Activated CD8-positive, alpha-beta T cell treated with anti-CD3 and anti-CD28 coated beads, Interleukin-2, amount 10 ng/mL, durations not matched to agents 7 days and 5 days (primary cell): ENCODE measurements around the gene BEST1. TPM values are rescaled to one million over a fixed set of nuclear protein-coding genes. Genes with fewer than 3 reads are reported as not detected.

Experiments used
- ATAC-seq: fragments of 150-1000 bp; cut with Tn5 transposase; one replicate; pipeline ENCODE4 v1.10.0; 2021; ENCODE audit warnings: moderate library complexity
- CTCF ChIA-PET: fragments of 350-600 bp; sonication (Branson Sonifier 250); formaldehyde crosslinking; loops from one replicate; lab custom pipeline; 2021; ENCODE audit warnings: antibody characterized with exemption; lab: Charles Lee
- POLR2A ChIA-PET: fragments of 350-600 bp; sonication (Branson Sonifier 250); formaldehyde crosslinking; loops from one replicate; lab custom pipeline; 2021; ENCODE audit warnings: antibody characterized with exemption; lab: Charles Lee
- DNase-seq: peaks from one replicate; pipeline ENCODE4 v3.0.0-alpha.2; 2020
- H3K27ac Mint-ChIP-seq: one replicate; pipeline ENCODE4 v1.8.0; 2021; ENCODE audit warnings: mild to moderate bottlenecking, mixed read lengths
- H3K27me3 Mint-ChIP-seq: one replicate; pipeline ENCODE4 v1.8.0; 2021; ENCODE audit warnings: low read depth, mixed read lengths
- H3K36me3 Mint-ChIP-seq: one replicate; pipeline ENCODE4 v1.8.0; 2021; ENCODE audit warnings: low read depth, mixed read lengths
- H3K4me1 Mint-ChIP-seq: one replicate; pipeline ENCODE4 v1.8.0; 2021; ENCODE audit warnings: low read depth, mixed read lengths
- H3K4me3 Mint-ChIP-seq: one replicate; pipeline ENCODE4 v1.8.0; 2021; ENCODE audit warnings: mild to moderate bottlenecking, mixed read lengths
- H3K9me3 Mint-ChIP-seq: one replicate; pipeline ENCODE4 v1.8.0; 2022; ENCODE audit warnings: mixed read lengths; ENCODE audit not compliant: insufficient read depth
- total RNA-seq, 2 experiments: library from RNA; stranded (reverse); gene quantifications; one replicate each; pipeline ENCODE4 v1.2.3, GENCODE V29; 2021

The BEST1 gene
- total RNA-seq = not detected

DNA sequence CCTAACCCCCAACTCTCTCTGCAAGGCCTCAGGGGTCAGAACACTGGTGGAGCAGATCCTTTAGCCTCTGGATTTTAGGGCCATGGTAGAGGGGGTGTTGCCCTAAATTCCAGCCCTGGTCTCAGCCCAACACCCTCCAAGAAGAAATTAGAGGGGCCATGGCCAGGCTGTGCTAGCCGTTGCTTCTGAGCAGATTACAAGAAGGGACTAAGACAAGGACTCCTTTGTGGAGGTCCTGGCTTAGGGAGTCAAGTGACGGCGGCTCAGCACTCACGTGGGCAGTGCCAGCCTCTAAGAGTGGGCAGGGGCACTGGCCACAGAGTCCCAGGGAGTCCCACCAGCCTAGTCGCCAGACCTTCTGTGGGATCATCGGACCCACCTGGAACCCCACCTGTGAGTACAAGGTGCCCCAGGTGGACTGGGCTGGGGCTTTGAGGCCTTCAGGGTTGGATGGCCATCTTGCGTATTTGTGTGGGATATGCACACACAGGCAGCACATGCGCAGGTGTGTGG is at the start of gene BEST1:
BEST1 (plus strand) TSS at position 317 of the 513 bp plus-strand sequence. CDS start 1,456 bp downstream, outside the sequence.
- H3K27me3 Mint-ChIP-seq = peaks cover 11% of the 10 kb centered on the region
- no peak within 1 kb of the TSS for H3K27ac Mint-ChIP-seq
- ChIA-PET POLR2A (no interaction called here), CTCF (interaction anchor here (0.7 to 10.0 kb wide), 9 partner anchors 11 to 158 kb away, joined by 3 to 139 read pairs (median 6); no protein-coding TSS in a partner anchor)
- H3K4me1 Mint-ChIP-seq = peaks cover 1% of the 10 kb centered on the region
- H3K9me3 Mint-ChIP-seq = no peaks in the 10 kb centered on the region
- DNase-seq (no peak), ATAC-seq (no peak)
- no peaks in the 10 kb centered on the region for H3K36me3 Mint-ChIP-seq
- no peak within 1 kb of the TSS for H3K4me3 Mint-ChIP-seq

DNA sequence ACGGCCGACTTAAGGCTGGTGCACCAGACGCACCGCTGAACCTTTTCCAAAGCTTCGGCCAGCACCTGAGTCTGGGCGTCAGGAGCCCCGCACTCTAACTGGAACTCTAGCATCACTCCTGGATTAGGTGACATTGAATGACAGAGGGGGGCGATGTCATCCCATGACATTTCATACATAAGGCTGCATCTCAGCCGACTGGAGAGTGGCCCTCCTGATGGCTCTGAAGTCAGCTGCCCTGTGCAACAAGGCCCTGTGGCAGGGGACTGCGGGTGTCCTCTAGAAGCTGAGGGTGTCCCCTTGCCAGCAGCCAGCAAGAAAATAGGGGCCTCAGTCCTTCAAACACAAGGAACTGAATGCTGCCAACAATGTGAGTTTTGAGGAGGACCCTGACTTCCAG is 48.8 kb upstream of the BEST1 start:
- Mint-ChIP-seq H3K9me3 (no peaks in the 10 kb centered on the region), H3K27ac (no peak overlapping the region)

GRCh38 chr11:61902313-61902712 is 47.8 kb upstream of the BEST1 start:
- no peak overlapping the region for H3K4me3 Mint-ChIP-seq
- H3K4me1 Mint-ChIP-seq = peaks cover 7% of the 10 kb centered on the region
- POLR2A ChIA-PET = no interaction called here
- no peak overlapping the region for H3K27ac Mint-ChIP-seq
- CTCF ChIA-PET = interaction anchor here (1.2 to 11.5 kb wide), 4 partner anchors 47 to 207 kb away, joined by 4 to 337 read pairs (median 166); partner anchors contain the start of gene BEST1
- no peaks in the 10 kb centered on the region for H3K9me3 Mint-ChIP-seq
- ATAC-seq (no peak), DNase-seq (no peak)
- H3K27me3 Mint-ChIP-seq = peaks cover 4% of the 10 kb centered on the region
- no peaks in the 10 kb centered on the region for H3K36me3 Mint-ChIP-seq

More for the DNA sequence above, 48.8 kb upstream of the BEST1 start:
- Mint-ChIP-seq H3K27me3 (peaks cover 4% of the 10 kb centered on the region), H3K36me3 (no peaks in the 10 kb centered on the region), H3K4me3 (no peak overlapping the region), H3K4me1 (peaks cover 7% of the 10 kb centered on the region)
- ATAC-seq (no peak), DNase-seq (no peak)
- ChIA-PET CTCF (interaction anchor here (1.0 to 11.5 kb wide), 5 partner anchors 48 to 208 kb away, joined by 3 to 337 read pairs (median 139); partner anchors contain the start of gene BEST1), POLR2A (interaction anchor here (0.5 to 0.6 kb wide), 2 partner anchors 38 to 205 kb away, joined by 3 to 6 read pairs; no protein-coding TSS in a partner anchor)

DNA sequence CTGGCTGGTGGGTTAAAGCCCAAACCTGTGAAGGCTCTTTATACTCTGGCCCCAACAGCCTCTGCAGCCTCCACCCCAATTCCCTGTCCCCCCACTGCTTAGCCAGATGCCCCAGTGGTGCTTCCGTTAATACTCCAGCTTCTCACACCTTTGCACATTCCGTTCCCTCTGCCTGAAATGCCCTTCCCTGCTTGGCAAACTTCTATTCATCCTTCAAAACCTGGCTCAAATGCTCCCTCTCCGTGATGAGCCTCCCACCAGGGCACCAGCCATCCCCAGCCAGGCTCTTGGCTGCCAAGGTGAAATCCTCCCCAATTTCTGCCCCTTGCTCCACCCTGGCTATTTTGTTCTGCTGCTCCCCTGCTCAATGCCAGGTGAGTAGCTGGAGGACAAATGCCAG is 46.3 kb upstream of the BEST1 start:
- ATAC-seq (no peak), DNase-seq (no peak)
- Mint-ChIP-seq H3K36me3 (no peaks in the 10 kb centered on the region), H3K4me1 (peaks cover 6% of the 10 kb centered on the region), H3K27me3 (peaks cover 4% of the 10 kb centered on the region), H3K27ac (no peak overlapping the region), H3K4me3 (no peak overlapping the region), H3K9me3 (no peaks in the 10 kb centered on the region)
- ChIA-PET POLR2A (no interaction called here), CTCF (interaction anchor here (1.0 to 11.5 kb wide), 2 partner anchors 182 to 204 kb away, joined by 5 to 337 read pairs; no protein-coding TSS in a partner anchor)

DNA sequence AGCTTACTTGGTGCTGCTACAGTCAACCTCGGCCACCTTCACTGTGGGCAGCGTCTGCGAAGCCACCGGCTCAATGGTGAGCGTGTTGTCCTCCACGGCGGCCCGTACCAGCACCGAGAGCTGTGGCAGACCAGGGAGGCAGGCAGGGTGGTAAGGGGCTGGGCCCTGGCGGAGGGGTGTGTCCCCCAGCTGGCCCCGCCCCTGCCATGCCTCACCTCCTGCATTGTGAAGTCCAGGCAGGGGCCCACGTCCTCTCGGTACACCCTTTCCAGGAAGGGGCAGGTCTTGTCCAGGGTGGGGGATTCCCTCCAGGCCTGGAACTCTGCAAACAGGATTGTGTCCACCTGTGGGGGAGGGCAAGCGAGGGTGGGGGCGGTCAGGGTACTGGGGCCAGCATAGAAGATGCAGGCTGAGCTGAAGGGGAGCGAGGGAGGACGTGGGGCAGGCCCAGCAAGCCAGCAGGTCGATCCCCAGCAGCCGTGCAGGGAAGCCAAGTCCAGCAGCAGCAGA is 45.6 kb upstream of the BEST1 start:
- DNase-seq = no peak
- no peaks in the 10 kb centered on the region for H3K36me3 Mint-ChIP-seq

GRCh38 chr11:61905067-61905696 is 45.0 kb upstream of the BEST1 start:
- Mint-ChIP-seq H3K4me1 (no peaks in the 10 kb centered on the region), H3K36me3 (no peaks in the 10 kb centered on the region), H3K27me3 (peaks cover 4% of the 10 kb centered on the region), H3K4me3 (no peak overlapping the region), H3K9me3 (no peaks in the 10 kb centered on the region), H3K27ac (no peak overlapping the region)
- ATAC-seq (no peak), DNase-seq (no peak)
- ChIA-PET POLR2A (no interaction called here), CTCF (interaction anchor here (11.5 kb wide), 1 partner anchor 181 kb away, joined by 337 read pairs; no protein-coding TSS in a partner anchor)

More for the DNA sequence above, 45.6 kb upstream of the BEST1 start:
- Mint-ChIP-seq H3K27me3 (peaks cover 4% of the 10 kb centered on the region), H3K9me3 (no peaks in the 10 kb centered on the region), H3K4me1 (no peaks in the 10 kb centered on the region), H3K27ac (no peak overlapping the region), H3K4me3 (no peak overlapping the region)
- ATAC-seq = no peak
- POLR2A ChIA-PET = interaction anchor here (0.8 kb wide), 1 partner anchor 220 kb away, joined by 3 read pairs; no protein-coding TSS in a partner anchor
- CTCF ChIA-PET = interaction anchor here (0.7 to 11.5 kb wide), 3 partner anchors 22 to 204 kb away, joined by 3 to 337 read pairs (median 5); no protein-coding TSS in a partner anchor

DNA sequence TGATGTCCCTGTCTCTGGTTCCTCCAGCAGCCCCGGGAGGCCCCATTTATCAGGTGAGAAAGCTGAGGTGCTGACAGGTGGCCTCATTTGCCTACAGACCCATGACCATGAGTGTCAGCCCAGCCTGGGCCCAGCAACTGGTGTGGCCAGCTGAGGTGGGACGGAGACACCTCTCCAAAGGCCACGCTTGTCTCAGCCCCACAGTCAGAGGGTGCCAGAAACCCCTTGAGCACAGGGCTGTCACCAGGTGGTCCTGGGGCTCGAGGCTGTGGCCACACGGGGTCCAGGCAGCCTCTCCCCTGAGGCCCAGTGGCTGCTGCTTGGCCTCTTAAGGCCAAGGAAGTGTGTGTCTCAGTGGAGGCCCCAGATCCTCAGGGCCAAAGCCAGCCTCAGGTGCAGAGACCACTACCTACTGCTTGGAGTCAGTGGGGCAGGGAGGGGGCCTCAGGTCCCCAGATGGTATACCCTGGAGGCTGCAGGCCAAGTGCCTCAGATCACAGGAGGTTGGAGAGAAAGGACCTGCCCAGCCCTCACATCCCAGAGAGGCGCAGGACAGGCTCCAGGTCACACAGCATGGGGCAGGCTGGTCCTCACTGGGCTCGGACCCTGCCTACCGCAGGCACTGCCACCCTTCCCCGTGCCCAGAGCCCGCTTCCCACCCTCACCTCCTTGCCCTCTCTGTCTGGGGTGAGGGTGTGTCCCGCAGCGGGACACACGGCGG is 44.2 kb upstream of the BEST1 start:
- no peak for ATAC-seq
- no peaks in the 10 kb centered on the region for H3K36me3 Mint-ChIP-seq
- no peak overlapping the region for H3K27ac Mint-ChIP-seq
- H3K27me3 Mint-ChIP-seq = peaks cover 4% of the 10 kb centered on the region
- DNase-seq = no peak
- ChIA-PET CTCF (interaction anchor here (11.5 kb wide), 1 partner anchor 180 kb away, joined by 337 read pairs; no protein-coding TSS in a partner anchor), POLR2A (no interaction called here)
- H3K9me3 Mint-ChIP-seq = no peaks in the 10 kb centered on the region
- no peak overlapping the region for H3K4me3 Mint-ChIP-seq
- H3K4me1 Mint-ChIP-seq = no peaks in the 10 kb centered on the region

DNA sequence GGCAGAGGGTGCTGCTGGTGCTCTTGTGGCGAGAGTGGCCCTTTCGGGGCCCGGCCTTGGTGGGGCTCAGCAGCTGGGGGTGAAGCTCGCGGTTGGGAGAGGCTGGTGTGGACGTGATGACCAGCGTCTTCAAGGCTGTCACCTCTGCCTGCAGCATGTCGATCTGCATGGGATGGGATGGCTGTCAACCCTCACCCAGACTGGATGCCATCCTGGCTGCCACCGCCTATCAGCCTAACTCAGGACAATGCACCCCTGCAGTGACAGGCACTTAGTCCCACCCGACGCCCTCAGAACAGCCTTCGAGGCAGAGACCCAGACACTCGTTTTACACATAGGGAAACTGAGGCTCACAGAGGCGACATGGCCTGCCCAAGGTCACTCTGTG is 43.6 kb upstream of the BEST1 start:
- CTCF ChIA-PET = interaction anchor here (1.2 to 2.5 kb wide), 2 partner anchors 9 to 202 kb away, joined by 3 to 23 read pairs; no protein-coding TSS in a partner anchor
- DNase-seq (no peak), ATAC-seq (no peak)
- H3K4me1 Mint-ChIP-seq = no peaks in the 10 kb centered on the region
- H3K9me3 Mint-ChIP-seq = no peaks in the 10 kb centered on the region
- no peak overlapping the region for H3K27ac Mint-ChIP-seq
- no peaks in the 10 kb centered on the region for H3K36me3 Mint-ChIP-seq
- POLR2A ChIA-PET = no interaction called here
- H3K4me3 Mint-ChIP-seq = no peak overlapping the region
- peaks cover 4% of the 10 kb centered on the region for H3K27me3 Mint-ChIP-seq

GRCh38 chr11:61907282-61907681 is 42.9 kb upstream of the BEST1 start:
- no peak for DNase-seq
- Mint-ChIP-seq H3K4me1 (no peaks in the 10 kb centered on the region), H3K27ac (no peak overlapping the region), H3K9me3 (no peaks in the 10 kb centered on the region), H3K36me3 (no peaks in the 10 kb centered on the region), H3K27me3 (peaks cover 4% of the 10 kb centered on the region), H3K4me3 (no peak overlapping the region)
- no peak for ATAC-seq
- POLR2A ChIA-PET = no interaction called here
- CTCF ChIA-PET = interaction anchor here (1.0 to 2.5 kb wide), 4 partner anchors 9 to 201 kb away, joined by 3 to 23 read pairs (median 8); no protein-coding TSS in a partner anchor

GRCh38 chr11:61907871-61908729 is 42.1 kb upstream of the BEST1 start:
- ChIA-PET CTCF (interaction anchor here (1.0 to 2.5 kb wide), 4 partner anchors 10 to 200 kb away, joined by 3 to 23 read pairs (median 8); no protein-coding TSS in a partner anchor), POLR2A (interaction anchor here (0.6 kb wide), 1 partner anchor 187 kb away, joined by 3 read pairs; no protein-coding TSS in a partner anchor)
- DNase-seq (no peak), ATAC-seq (no peak)
- Mint-ChIP-seq H3K9me3 (no peaks in the 10 kb centered on the region), H3K36me3 (no peaks in the 10 kb centered on the region), H3K4me3 (no peak overlapping the region), H3K27ac (no peak overlapping the region), H3K4me1 (no peaks in the 10 kb centered on the region), H3K27me3 (peaks cover 4% of the 10 kb centered on the region)
